ENCODE data around the gene TRDN.
"Not testable (repeated sequence)": the region's sequence is repeated elsewhere in the genome, so short reads cannot be mapped to it uniquely, and the experiment has no call there.

Gene TRDN

DNA sequence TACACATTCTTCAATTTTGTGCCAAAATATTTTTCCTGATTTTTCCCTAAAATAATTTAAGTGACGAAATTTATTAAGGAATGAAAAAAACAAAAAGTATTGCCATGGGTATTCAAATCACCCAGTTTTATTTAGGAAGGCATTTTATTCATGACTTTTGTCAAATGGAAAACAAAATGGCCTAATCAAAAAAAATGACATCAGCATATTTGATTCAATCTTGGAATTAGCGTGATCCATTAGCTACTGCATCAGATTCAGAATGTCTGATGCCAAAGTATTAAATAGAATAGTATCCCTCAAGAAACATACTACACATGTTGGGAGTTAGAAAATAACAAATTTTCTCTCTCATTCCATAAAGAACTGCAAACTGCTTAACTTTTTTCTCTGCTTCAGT lies 129.2 kb downstream of the TRDN start:
- no peak for DNase-seq (ENCODE audit: low spot score)

DNA sequence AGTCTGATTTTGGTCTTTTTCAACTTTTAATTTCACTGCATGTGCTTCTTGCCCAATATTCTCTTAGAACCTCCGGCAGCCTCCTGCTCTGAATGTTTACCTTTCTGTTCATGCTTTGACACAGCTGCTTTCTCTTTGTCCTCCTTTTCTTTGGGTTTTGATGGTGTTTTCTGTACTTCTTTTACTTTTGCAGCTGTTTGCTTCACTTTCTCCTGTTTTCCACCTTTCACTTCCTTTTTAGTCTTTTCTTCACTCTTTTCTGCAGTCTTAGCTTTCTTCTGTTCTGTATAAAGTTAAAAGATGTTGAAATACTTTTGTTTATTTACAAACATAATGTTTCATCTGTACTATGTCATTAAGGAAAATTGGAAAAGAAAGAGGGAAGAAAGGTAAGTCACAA lies 133.1 kb downstream of the TRDN start:
- DNase-seq (ENCODE audit: low spot score), result no peak

DNA sequence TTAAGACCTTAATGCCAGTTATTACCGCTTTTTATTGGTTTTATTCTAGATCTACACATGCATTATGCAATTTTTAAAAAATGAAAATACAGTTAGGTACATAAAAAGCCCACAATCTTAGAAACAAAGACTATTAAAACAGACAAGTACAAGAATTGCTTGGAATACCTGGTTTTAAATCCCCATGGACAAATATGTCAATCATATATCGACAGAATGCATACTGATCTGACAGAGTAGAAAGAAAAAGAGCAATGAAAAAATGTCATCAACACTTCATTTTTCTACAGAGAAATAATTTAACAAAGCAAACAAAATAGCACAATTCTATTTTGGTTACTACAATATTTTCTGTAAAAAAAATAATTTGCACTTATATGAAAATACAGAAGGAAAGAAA lies 139.7 kb downstream of the TRDN start:
- no peak for DNase-seq (ENCODE audit: low spot score)

DNA sequence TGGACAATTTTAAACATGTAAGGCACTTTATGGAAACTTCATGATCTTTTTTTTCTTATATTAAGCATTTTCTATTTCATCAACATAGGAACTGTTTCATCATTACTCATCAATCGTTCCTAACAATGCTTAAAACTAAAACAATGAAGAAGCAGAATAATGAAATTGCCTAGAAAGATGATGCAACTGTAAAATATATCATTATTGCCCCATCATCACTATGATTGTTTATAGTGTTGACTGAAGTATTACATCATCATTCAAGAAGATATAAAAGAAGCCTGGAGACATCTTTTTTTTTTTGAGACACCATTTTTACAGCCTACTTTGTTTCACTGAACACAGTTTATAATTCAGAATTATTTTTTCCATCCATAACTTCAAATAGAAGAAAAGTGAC lies 147.2 kb downstream of the TRDN start:
- DNase-seq (ENCODE audit: low spot score), result no peak

DNA sequence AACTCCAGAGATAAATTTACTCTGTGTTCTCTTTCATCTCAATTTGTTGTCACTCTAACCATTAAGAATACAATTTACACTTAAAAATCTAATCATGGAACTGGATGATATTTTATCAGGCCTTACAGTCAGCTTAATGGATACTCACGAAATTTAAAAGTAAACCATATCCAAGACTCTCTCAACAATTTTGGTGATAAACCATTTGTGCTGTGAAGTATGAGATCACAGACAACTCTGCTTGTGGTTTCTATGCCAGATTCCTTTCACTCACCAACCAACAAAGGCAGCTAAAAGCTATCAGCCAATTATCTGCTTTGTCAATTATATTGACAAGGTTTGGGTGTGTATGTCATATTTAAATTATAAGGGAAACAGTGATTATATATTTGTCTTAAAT lies 155.8 kb downstream of the TRDN start:
- no peak for DNase-seq (ENCODE audit: low spot score)

DNA sequence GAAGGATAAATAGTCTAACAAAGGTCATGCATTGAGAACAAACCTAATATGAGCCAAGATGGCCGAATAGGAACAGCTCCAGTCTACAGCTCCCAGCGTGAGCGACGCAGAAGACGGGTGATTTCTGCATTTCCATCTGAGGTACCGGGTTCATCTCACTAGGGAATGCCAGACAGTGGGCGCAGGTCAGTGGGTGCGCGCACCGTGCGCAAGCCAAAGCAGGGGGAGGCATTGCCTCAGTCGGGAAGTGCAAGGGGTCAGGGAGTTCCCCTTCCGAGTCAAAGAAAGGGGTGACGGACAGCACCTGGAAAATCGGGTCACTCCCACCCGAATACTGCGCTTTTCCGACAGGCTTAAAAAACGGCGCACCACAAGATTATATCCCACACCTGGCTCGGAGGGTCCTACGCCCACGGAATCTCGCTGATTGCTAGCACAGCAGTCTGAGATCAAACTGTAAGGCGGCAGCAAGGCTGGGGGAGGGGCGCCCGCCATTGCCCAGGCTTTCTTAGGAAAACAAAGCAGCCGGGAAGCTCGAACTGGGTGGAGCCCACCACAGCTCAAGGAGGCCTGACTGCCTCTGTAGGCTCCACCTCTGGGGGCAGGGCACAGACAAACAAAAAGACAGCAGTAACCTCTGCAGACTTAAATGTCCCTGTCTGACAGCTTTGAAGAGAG lies 164.6 kb downstream of the TRDN start:
- DNase-seq (ENCODE audit: low spot score), result not testable (repeated sequence)

DNA sequence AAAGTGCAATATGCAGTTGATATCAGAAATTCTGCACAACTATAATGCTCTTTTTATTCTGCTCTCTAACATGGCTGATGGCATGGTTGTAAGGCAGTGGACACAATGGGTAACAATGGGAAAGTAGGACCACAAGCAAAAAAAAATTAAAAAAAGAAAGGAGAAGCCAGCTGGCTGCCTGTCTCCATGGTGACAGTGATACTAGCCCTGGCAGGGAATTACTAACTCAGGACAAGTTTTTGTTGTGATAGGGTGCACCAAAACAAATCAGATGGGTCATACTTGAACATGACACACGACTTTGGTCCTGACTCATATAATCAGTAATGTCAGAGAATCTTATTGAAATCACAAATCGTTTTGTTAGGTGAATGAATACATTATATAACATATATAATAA lies 169.4 kb downstream of the TRDN start:
- no peak for DNase-seq (ENCODE audit: low spot score)

DNA sequence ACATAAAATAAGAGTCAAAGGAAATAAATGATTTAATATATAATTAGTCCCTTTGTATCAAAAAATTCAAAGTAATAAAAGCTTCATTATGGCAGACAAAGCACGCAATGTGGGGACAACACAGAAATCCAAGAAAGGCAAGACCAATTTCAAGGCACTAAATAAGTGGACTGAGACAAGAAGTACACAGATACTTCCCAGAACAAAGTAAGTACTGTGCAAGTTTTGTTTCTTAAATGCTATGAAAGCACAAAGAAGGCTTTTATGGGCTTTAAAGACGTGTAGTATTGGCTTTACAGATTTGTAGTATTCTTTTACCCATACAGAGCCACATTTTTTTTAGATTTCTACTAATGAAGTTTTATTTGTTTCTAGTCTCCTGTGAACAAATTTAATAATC lies 174.6 kb downstream of the TRDN start:
- DNase-seq (ENCODE audit: low spot score), result no peak

DNA sequence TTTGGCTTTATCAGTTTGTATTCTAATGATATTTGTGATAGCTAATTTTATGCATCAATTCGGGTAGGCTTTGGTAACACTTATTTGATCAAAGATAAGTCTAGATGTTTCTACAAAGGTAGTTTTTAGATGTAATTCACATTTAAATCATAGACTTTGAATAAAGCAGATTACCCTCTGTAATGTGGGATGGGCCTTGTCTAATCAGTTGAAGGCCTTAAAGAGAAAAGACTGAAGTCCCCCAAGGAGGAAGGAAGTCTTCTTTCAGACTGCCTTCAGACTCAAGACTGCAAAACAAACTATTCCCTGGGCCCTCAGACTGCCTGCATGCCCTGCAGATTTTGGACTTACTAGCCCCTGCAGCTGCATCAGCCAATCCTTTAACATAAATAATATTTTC lies 178.5 kb downstream of the TRDN start:
- no peak for DNase-seq (ENCODE audit: low spot score)

DNA sequence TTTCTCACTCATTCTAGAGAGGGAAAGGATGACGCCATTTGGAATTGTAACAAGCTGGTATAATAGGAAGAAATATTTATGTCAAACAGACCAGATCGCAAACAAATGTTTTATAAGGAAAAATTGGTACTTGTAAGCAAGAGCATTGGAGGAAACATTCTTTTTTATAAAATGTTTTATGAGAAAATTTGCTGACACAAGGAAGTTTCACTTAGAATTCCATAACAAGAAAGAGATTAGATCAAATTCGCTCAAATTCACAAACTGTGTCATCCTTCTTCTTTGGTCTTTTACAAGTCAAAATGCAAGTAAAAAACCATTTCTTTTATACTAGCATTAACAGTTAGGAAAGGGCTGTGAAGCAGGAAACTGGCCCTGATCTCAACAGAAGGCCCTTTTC lies 179.9 kb downstream of the TRDN start:
- no peak for DNase-seq (ENCODE audit: low spot score)

DNA sequence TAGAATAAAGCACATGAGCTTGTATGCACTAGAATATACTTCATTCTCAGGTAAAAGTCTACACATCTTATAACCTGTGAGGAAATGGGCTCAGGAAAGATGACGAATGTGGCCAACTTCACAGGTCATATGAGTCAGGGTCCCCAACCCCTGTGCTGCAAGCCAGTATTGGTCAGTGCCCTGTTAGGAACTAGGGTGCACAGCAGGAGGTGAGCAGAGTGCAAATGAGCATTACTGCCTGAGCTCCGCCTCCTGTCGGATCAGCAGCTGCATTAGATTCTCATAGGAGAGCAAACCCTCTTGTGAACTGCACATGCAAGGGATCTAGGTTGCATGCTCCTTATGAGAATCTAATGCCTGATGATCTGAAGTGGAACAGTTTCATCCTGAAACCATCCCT lies 182.3 kb downstream of the TRDN start:
- no peak for DNase-seq (ENCODE audit: low spot score)

DNA sequence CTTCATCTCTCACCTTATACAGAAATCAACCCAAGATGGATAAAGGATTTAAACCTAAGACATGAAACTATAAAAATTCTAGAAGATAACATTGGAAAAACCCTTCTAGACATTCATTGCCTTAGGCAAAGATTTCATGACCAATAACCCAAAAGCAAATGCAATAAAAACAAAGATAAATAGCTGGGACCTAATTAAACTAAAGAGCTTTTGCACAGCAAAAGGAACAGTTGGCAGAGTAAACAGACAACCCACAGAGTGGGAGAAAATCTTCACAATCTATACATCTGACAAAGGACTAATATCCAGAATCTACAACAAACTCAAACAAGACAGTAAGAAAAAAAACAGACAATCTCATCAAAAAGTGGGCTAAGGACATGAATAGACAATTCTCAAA lies 183.7 kb downstream of the TRDN start:
- not testable (repeated sequence) for DNase-seq (ENCODE audit: low spot score)

DNA sequence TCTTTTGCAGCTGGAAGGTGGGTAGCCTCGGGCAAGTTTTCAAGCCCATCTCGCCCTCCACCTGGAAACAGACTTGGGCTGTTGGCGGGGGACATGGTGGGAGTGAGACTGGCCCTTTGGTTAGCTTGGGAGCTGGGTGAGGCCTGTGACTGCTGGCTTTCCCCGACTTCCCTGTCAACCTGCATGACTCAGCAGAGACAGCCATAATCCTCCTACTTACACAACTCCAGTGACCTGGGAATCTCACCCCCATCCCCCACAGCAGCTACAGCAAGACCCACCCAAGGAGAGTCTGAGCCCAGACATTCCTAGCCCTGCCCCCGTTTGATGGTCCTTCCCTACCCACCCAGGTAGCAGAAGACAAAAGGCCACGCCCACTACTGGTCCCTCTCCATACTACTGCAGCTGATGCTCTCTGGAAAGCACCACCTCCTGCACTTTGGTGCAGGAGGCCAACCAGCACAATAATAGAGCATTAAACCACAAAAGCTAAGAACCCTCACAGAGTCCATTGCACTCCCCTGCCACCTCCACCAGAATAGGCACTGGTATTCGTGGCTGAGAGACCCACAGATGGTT lies 188.4 kb downstream of the TRDN start:
- no peak for DNase-seq (ENCODE audit: low spot score)

DNA sequence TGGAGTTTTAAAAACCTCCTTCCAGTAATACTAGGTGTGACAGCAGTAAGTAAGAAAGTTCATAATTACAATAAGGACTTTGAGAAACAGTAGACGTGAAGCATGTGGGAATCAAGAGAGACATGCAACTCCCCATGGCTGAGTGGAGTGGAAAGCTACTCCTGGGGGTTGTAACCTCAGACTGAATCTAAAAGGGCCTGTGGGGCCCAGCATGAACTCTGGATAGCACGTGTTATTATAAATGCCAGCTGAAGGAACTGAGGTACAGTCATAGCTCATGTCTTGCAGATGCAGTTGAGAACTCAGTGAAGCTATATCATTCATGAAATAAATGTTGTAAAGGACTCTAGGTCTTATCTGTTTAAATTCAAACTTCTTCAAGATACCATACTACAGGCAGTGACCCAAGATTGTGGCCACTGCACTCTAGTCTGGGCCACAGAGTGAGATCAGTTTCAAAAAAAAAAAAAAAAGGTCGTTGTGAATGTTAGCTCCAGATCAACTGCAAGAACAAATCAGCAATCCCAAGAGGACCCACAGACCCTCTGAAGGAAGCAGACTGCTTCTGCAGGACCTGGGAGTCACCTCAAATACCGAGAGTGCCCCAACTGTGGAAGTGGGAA lies 189.3 kb downstream of the TRDN start:
- no peak for DNase-seq (ENCODE audit: low spot score)

DNA sequence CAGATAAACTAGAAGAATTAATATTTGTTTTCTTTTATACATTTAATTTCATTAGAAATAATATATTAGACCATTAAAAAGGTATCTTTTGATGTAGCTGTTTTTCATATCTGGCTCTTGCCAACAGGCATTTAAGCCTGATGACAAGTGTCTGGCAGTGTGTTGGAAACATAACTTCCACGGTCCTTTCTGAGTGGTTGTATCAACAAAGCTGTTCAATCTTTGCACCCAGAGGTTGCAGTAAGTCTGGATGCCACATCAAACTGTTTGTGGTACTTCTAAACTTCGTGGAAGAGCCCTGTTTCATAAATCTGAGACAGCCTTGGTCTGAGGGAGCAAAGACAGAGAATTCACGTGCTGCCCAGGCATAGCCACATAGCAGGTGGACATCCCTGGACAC lies 197.4 kb downstream of the TRDN start:
- DNase-seq (ENCODE audit: low spot score), result no peak

DNA sequence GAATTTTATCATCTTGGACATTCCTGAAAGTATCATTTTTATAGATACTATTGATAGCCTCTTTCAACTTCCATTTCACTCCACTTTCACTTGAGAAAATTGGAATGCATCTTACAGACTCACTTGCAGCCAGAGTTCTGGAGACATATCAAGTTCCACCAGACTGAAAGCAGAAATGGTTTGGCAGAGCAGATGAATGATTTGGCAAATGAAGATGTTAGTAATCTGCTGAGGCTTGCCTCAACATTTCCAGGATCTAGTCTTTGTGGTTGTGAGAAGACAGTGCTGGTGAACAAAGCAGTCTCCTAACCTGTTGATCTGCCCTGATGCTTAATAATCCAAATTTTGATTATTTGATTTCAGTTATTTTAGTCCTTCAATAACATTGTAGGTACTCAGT lies 202.6 kb downstream of the TRDN start:
- DNase-seq (ENCODE audit: low spot score), result no peak

DNA sequence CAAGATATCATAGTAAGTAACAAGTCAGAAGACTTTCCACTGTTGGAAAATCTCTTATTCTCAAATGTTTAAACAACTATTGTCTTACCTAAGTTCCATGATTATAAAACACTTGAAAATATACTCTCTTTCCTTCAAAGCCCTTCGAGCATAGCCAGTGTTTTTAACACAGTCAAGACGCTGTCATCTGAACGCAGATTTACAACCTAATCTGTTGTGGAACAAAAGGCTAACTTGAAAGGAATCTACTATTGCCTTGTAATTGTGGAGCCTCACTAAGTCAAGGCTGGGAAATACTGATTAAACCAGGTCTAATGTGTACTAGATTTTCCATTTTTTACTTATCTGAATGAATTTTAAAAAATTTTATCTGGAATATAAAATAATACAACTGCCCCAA lies 205.8 kb downstream of the TRDN start:
- DNase-seq (ENCODE audit: low spot score), result no peak

DNA sequence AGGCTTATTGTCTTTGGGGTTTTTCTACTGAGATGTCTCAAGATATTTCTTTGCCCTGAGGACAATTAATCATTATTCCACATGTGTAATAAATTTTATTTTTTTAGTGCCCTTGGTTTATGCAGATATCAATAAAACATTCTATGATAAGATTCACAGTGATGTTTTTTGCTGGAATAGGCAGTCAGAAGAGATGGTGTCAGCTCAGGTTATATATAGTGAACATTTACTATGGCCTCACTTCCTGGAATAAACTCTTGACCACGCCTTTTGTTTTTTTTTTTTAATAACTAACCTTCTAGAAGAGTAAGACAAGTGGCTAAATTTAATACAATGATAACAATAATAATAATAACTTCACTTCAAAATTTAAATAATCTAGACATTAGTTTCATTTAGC lies 209.7 kb downstream of the TRDN start:
- DNase-seq (ENCODE audit: low spot score), result no peak

DNA sequence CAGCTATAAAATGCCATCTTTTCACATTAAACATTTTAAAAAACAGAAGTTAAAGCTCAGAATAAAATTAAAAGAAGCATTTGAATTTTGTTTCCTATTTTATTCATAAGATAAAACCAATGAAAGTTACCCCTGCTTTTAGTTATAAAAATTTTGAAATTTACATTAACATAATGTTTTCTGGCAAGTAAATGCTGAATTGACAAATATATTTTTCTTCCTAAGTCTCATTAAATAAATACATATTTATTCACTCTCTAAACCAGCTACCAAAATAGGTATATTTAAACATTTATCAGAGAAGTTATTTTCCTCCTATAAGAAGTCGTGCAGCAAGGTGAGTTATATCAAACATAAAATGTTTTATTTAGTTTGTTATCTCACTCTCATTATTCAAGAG lies 213.6 kb downstream of the TRDN start:
- DNase-seq (ENCODE audit: low spot score), result no peak

DNA sequence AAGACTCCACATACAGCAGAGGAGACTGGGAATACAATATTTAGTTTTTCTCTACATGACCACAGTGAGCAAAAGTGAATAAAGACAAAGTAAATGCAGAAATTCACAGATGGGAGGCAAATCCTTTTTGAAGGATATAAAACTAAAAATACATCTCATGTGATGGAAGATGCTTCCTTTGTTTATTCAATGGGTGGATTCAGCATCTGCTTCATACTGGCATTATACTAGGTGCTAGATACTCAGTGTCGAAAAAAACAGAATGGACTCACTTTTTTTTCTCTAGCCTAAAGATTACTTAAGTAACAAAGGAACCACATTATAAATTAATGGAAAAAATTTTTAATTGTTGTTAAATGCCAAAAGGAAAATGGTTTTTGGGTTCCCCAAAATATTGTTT lies 216.2 kb downstream of the TRDN start:
- no peak for DNase-seq (ENCODE audit: low spot score)

DNA sequence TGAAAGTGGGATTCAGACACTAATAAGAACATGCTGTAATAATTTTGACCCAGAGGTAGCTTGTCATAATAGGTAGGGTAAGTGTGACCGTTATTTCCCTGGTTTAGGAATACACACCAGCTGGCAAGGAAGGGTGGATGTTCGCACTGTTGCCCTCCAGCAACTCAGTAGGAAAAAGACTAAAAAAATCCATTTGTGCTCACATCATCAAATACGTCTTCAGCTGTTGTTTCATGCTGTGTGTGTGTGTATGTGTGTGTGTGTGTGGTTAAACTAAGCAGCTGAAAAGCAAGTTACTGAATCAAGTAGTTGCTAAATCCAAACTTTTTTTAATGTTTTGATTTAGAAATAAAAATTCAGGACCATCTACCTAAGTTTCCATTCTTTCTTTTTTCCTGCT lies 218.7 kb downstream of the TRDN start:
- no peak for DNase-seq (ENCODE audit: low spot score)

DNA sequence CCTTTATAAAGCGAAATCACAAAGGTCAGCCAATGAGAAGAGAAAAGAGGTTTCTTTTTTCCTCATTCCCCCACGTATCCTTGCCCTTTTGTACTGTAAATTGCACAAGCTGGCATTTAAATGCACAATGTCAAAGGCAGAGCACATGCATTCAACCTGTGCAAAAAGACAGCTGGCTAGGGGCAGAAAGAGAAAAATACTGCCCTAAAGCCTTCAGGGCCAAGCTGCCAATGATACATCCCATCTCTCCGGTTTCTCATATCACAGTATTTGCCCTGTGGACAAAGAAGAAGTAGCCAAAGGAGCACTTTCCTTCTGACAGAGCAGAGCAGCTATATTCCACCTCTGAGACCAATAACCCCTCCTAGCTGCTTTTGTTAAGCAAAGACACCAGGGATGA lies 219.2 kb downstream of the TRDN start:
- no peak for DNase-seq (ENCODE audit: low spot score)

DNA sequence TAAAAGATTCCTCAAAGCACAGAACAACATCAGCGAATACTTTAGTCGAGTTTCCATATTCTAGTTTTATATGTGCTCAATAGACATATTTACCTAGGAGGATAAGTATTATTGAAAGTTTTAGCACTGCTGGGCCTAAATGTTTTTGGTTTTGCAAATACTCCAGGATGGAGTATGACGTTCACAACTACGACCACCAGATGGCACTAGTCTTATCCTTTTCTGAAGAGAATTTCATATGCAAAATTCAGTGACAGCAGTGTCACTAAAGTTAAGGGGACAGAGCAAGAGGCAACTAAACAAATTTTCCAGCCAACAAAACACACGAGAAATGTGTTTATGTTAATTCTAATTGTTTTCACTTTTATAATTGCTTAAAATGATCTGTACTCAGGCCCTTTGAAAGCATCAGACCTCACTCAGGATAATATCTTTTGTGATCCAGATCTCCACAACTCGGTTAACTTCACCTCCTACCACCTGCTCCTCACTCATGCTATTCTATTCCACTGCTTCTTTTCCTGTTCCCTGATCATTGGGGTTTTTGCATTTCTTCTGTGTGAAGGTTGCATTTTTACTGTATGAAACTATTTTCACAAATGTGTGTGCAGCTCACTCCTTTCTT lies 220.8 kb downstream of the TRDN start:
- peak; percentile 32 for DNase-seq (ENCODE audit: low spot score)

DNA sequence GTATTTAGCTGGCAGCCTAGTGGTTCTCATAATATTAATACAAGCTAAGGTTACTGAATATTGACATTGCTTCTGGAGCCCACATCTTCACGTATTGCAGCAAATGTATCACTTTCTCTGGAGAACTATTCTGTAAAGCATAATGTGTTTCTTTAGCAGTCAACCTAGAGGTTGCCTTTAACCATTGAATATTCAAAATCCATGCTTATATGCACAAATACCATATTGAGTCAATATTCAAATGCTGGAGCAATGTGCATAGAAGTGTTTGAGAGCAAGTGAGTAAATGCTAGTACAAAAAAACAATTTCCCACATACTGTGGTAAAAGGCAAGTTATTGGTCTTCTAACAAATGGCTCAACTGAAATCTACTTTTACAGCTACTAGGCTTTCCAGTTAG lies 231.8 kb downstream of the TRDN start:
- no peak for DNase-seq (ENCODE audit: low spot score)
